Urinary bladder (tissue), 4 donors: ENCODE measurements around the gene SORBS2. TPM values are rescaled to one million over a fixed set of nuclear protein-coding genes. Genes with fewer than 3 reads are reported as not detected.

Experiments
- DNase-seq: peaks from one replicate; pipeline ENCODE4 v3.0.0-alpha.2; 2015; ENCODE audit errors: extremely low spot score
- H3K27ac ChIP-seq: one replicate; pipeline ENCODE4 v1.5.1; 2013; ENCODE audit warnings: low read depth, mild to moderate bottlenecking, moderate library complexity
- H3K36me3 ChIP-seq: one replicate; pipeline ENCODE4 v1.6.1; 2013; ENCODE audit warnings: mild to moderate bottlenecking, moderate library complexity; ENCODE audit not compliant: insufficient read depth
- H3K4me1 ChIP-seq: one replicate; pipeline ENCODE4 v1.6.1; 2013; ENCODE audit warnings: mild to moderate bottlenecking, moderate library complexity; ENCODE audit not compliant: insufficient read depth
- H3K4me3 ChIP-seq: one replicate; pipeline ENCODE4 v1.5.1; 2013; ENCODE audit warnings: low read depth, low read length
- WGBS: extraction: QIAGEN DNeasy Blood & Tissue Kit; methylation state at CpG from one replicate; pipeline ENCODE4 v1.1.7; 2013; 5-methylcytosine and 5-hydroxymethylcytosine counted together
- polyA plus RNA-seq: library from polyadenylated mRNA; stranded (reverse); fragments of 200-250 nt; gene quantifications from one replicate; pipeline ENCODE4 v1.2.3, GENCODE V29; 2013
- total RNA-seq: library from RNA; depleted of rRNA; stranded (reverse); fragments of >200 nt; gene quantifications from one replicate; pipeline ENCODE4 v1.2.3, GENCODE V29; 2014
- donor health status: healthy with polysubstance abuse.
- donor health status: healthy.

Gene SORBS2
- total and polyA plus RNA-seq, 2 donors = 83.4 to 493 TPM

DNA sequence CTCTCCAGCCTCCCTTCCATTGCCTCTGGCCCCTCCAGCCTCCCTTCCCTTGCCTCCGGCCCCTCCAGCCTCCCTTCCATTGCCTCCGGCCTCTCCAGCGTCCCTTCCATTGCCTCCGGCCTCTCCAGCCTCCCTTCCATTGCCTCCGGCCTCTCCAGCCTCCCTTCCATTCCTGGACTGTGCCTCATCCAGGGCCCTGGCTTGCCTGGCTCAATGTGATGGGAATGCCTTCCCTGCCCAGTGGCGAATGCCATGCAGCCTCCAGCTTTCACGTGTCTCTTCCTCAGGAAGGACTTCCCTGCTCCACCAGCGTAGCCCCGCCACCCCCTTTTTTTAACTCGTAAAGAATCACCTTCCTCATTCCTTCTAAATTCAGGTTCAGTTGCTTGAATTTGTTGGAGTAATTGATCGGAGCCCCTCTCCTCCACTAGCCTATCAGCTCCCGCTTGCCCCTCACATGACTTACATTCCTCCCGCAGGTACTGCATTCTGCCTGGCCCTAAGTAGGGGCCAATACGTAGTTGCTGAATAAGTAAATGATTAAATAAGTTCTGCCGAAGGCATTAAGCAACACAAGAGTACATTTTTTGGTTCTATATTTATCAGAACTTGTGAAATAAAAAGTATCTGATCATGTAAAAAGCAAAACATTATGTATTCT is 30.3 kb downstream of the SORBS2 start:
- no peaks in the 10 kb centered on the region for H3K36me3 ChIP-seq
- WGBS = 90% methylated on average over 15 of the region's 15 CpGs
- DNase-seq = no peak
- H3K4me3 ChIP-seq = no peak overlapping the region
- no peak overlapping the region for H3K27ac ChIP-seq
- H3K4me1 ChIP-seq = no peaks in the 10 kb centered on the region

- Histone ChIP-seq H3K27ac (no peak overlapping the region), H3K4me1 (no peaks in the 10 kb centered on the region), H3K4me3 (no peak overlapping the region), H3K36me3 (no peaks in the 10 kb centered on the region)
- no peak for DNase-seq
- 84% methylated on average over 5 of the region's 5 CpGs for WGBS
These were observed 31.5 kb downstream of the SORBS2 start for GRCh38 chr4:185780472-185780871.

- no peak overlapping the region for H3K4me3 ChIP-seq
- 93% methylated on average over 3 of the region's 3 CpGs for WGBS
- DNase-seq = no peak
- no peaks in the 10 kb centered on the region for H3K36me3 ChIP-seq
- H3K4me1 ChIP-seq = no peaks in the 10 kb centered on the region
- no peak overlapping the region for H3K27ac ChIP-seq
These were observed 32.5 kb downstream of the SORBS2 start for GRCh38 chr4:185779517-185779916.

DNA sequence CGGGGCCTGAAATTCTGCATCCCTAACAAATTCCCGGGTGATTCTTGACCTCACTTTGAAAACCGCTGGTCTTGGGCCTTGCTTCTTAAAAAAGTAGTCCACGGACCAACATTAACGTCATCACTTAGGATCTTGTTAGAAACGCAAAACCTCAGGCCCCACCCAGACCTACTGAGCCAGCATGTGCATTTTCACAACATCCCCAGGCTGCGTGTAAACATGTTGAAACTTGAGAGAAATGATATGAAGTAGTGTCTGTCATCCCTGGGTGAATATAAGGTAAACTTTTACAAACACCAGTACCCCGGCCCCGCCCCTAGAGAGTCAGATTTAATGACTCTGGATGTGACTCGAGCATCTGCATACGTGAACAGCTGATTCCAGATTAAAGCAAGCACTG is 33.7 kb downstream of the SORBS2 start:
- H3K4me3 ChIP-seq = no peak overlapping the region
- H3K27ac ChIP-seq = no peak overlapping the region
- no peak for DNase-seq
- H3K4me1 ChIP-seq = no peaks in the 10 kb centered on the region
- WGBS = 72% methylated on average over 11 of the region's 11 CpGs
- no peaks in the 10 kb centered on the region for H3K36me3 ChIP-seq

- Histone ChIP-seq H3K4me3 (no peak overlapping the region), H3K27ac (peak overlapping the region; percentile 5)
- 64% methylated on average over 4 of the region's 4 CpGs for WGBS
These were observed 36.0 kb downstream of the SORBS2 start for GRCh38 chr4:185775792-185776555.

DNA sequence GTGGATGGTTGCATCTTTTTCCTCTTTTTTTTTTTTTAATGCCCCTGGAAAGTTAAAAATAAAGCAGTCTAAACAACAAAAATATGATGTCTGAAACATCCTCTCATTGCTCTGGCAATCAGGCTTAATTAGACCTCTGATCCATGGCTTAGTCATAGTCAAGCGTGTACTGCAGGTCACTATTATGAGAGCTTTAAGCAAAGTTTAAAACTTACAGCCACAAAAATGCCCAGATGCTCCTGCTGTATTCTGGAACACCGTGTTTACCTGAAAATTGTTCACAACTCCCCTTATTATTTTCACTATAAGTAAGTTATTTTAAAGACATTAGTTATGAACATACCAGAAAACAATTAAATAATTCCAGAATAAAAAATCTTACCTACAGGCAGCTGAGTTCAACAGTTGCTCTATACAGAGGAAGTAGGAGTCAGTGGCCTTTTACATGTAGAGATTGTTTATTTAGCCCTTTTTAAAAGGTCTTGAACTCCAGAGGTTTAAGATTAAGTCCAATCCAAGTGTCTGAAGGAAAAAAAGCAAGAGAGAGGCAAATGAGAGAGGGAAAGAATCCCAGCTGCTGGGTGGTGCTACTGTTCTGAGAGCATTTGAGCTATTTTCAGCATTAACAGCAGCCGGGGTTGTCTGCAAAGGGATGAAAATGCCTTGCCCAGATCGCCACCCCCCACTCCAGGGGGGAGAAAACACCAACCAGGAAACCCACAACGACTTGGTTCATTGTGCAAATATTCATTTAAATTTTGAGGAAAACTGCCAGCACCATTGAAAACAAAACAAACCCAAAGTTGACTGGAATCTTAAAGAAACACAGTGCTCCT is 36.9 kb downstream of the SORBS2 start:
- WGBS = 13% methylated on average over 5 of the region's 5 CpGs
- no peak for DNase-seq
- Histone ChIP-seq H3K27ac (peak overlapping the region; percentile 41), H3K4me3 (peak overlapping the region; percentile 17), H3K4me1 (no peaks in the 10 kb centered on the region), H3K36me3 (no peaks in the 10 kb centered on the region)

More at GRCh38 chr4:185775792-185776555, 36.0 kb downstream of the SORBS2 start:
- Histone ChIP-seq H3K4me1 (no peaks in the 10 kb centered on the region), H3K36me3 (no peaks in the 10 kb centered on the region)
- no peak for DNase-seq

- Histone ChIP-seq H3K36me3 (no peaks in the 10 kb centered on the region), H3K27ac (peak overlapping the region; percentile 43), H3K4me1 (no peaks in the 10 kb centered on the region), H3K4me3 (peak overlapping the region; percentile 17)
- WGBS = 55% methylated on average over 8 of the region's 8 CpGs
- DNase-seq = no peak
These were observed 37.8 kb downstream of the SORBS2 start for GRCh38 chr4:185774131-185774653.

DNA sequence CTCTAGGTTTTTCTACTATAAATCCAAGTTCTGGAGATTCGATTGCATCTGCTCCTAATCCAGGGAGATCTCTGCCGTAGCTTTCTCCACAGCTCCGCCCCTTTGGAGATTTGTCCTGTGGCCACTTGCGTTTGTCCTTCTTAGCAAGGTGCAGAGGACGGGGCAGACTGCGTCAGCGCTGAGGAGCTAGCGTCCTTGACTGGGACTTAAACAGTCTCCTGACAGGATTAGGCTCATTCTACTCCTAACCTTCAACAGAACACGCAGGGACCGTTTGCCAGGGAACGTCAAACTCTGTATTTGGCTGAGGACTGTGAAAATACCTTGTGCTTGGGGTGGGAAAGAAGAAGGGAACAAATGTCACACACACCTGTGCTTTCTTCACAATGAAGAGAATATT is 38.6 kb downstream of the SORBS2 start:
- Histone ChIP-seq H3K27ac (no peak overlapping the region), H3K4me1 (no peaks in the 10 kb centered on the region), H3K36me3 (no peaks in the 10 kb centered on the region), H3K4me3 (peak overlapping the region; percentile 8)
- no peak for DNase-seq
- 39% methylated on average over 11 of the region's 11 CpGs for WGBS

DNA sequence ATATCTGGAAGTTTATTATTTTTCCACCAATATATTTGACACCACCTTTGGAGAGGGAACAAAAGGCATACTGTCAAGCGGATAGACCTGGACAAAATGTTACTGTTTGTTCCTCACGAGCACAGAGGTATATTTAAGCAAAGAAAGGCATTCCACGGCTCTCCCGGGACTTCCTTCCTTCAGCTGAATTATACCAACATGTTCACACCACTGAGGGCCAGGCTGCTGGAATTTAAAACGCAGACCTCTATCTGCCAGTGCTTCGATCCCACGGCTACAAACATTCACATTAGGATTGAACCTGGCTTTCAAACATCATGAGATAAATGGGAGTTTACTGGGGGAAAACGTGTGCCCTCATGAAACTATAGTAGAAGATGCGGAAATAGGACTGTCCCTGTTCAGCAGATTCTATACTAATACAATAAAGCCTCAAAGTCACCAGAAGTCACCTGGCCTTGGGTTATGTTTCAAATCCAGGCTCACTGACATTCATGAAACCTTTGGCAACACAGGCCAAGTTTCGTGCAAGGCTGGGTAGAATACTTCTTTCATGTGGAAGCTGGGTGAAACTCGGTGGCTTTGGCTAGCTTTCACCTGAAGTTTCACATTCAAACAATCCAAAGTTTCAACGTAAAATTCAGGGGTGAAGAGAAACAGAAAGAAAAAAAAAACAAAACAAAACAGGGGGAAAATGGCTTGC is 39.5 kb downstream of the SORBS2 start:
- no peak overlapping the region for H3K4me3 ChIP-seq
- no peak for DNase-seq
- no peaks in the 10 kb centered on the region for H3K4me1 ChIP-seq
- no peak overlapping the region for H3K27ac ChIP-seq
- H3K36me3 ChIP-seq = no peaks in the 10 kb centered on the region
- WGBS = 79% methylated on average over 12 of the region's 12 CpGs

GRCh38 chr4:185771711-185772390 is 40.1 kb downstream of the SORBS2 start:
- H3K4me3 ChIP-seq = no peak overlapping the region
- no peak overlapping the region for H3K27ac ChIP-seq
- no peaks in the 10 kb centered on the region for H3K36me3 ChIP-seq
- H3K4me1 ChIP-seq = no peaks in the 10 kb centered on the region
- DNase-seq = no peak
- 79% methylated on average over 7 of the region's 7 CpGs for WGBS

GRCh38 chr4:185767528-185767927 is 44.5 kb downstream of the SORBS2 start:
- Histone ChIP-seq H3K4me3 (no peak overlapping the region), H3K36me3 (no peaks in the 10 kb centered on the region), H3K4me1 (no peaks in the 10 kb centered on the region), H3K27ac (no peak overlapping the region)
- WGBS = 83% methylated on average over 4 of the region's 4 CpGs
- DNase-seq = no peak

DNA sequence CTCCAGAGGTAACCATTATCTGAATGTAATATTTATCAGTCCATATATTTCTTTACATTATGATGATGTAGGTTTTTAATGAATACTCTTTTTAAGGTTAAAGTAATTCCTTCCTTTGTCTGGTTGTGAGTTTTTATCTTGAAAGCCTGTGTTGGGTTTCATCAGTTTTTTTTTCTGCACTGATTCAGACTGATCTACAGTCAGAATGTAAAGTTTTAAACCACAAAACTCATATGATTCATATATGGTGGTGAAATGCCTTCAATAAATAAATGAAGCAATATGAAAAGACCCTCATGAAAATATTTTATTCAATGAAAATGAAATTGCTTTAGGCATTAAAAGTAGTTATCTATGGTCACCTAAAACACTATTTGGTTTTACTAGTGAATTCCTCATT is 47.1 kb downstream of the SORBS2 start:
- no peak for DNase-seq
- no peaks in the 10 kb centered on the region for H3K4me1 ChIP-seq
- H3K27ac ChIP-seq = no peak overlapping the region
- H3K36me3 ChIP-seq = no peaks in the 10 kb centered on the region
- no peak overlapping the region for H3K4me3 ChIP-seq
